NB4 (cell line): Measurements from ENCODE around the gene ZFYVE28.
"Not testable (repeated sequence)": the region's sequence is repeated elsewhere in the genome, so short reads cannot be mapped to it uniquely, and the experiment has no call there.

ENCODE experiments used
- DNase-seq: peaks from one replicate; pipeline ENCODE4 v3.0.0; 2010; ENCODE audit warnings: low read depth
- H3K4me3 ChIP-seq: one replicate; pipeline ENCODE4 v1.5.1; 2011; ENCODE audit warnings: mild to moderate bottlenecking, low read depth, low read length, moderate library complexity
- MYC ChIP-seq: IDR thresholded peaks from 2 replicates; pipeline ENCODE4 v1.6.1; 2011; ENCODE audit warnings: low read depth, low read length
- POLR2A ChIP-seq: IDR thresholded peaks from 2 replicates; pipeline ENCODE4 v1.6.1; 2011; ENCODE audit warnings: mild to moderate bottlenecking; ENCODE audit not compliant: insufficient read length; ENCODE audit errors: extremely low read depth
- TF ChIP-seq, protein P1 (sequence below): IDR thresholded peaks from 2 replicates; pipeline ENCODE4 v1.6.1; 2011; ENCODE audit warnings: low read depth, low read length
- TF ChIP-seq, protein P2 (sequence below): IDR thresholded peaks from one replicate; pipeline ENCODE4 v1.5.1; 2012; ENCODE audit warnings: low read depth, low read length

The ZFYVE28 gene

DNA sequence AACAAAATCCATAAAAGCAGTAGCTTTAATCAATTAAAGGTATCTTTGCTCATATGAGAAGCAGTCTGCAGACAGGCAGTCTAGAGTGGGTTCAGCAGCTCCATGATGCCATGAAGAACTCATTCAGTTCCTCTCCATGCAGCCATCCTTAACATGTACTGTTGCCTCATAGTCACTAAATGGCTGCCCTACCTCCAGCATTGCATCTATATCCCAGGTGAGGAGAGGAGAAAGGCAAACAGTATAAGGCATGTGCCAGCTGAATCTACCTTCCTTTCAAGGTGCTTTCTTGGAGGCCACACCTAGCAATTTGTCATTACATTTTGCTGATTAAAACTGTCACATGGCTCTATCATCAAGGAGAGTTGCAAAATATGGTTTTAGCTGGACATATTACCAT, 13.6 kb upstream of the ZFYVE28 start:
- no peak for DNase-seq
- no peak overlapping the region for H3K4me3 ChIP-seq
- TF ChIP-seq POLR2A: no peak
- TF ChIP-seq, protein P1, sequence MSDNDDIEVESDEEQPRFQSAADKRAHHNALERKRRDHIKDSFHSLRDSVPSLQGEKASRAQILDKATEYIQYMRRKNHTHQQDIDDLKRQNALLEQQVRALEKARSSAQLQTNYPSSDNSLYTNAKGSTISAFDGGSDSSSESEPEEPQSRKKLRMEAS: no peak
- TF ChIP-seq, protein P2, sequence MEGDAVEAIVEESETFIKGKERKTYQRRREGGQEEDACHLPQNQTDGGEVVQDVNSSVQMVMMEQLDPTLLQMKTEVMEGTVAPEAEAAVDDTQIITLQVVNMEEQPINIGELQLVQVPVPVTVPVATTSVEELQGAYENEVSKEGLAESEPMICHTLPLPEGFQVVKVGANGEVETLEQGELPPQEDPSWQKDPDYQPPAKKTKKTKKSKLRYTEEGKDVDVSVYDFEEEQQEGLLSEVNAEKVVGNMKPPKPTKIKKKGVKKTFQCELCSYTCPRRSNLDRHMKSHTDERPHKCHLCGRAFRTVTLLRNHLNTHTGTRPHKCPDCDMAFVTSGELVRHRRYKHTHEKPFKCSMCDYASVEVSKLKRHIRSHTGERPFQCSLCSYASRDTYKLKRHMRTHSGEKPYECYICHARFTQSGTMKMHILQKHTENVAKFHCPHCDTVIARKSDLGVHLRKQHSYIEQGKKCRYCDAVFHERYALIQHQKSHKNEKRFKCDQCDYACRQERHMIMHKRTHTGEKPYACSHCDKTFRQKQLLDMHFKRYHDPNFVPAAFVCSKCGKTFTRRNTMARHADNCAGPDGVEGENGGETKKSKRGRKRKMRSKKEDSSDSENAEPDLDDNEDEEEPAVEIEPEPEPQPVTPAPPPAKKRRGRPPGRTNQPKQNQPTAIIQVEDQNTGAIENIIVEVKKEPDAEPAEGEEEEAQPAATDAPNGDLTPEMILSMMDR: no peak
- no peak for TF ChIP-seq MYC

DNA sequence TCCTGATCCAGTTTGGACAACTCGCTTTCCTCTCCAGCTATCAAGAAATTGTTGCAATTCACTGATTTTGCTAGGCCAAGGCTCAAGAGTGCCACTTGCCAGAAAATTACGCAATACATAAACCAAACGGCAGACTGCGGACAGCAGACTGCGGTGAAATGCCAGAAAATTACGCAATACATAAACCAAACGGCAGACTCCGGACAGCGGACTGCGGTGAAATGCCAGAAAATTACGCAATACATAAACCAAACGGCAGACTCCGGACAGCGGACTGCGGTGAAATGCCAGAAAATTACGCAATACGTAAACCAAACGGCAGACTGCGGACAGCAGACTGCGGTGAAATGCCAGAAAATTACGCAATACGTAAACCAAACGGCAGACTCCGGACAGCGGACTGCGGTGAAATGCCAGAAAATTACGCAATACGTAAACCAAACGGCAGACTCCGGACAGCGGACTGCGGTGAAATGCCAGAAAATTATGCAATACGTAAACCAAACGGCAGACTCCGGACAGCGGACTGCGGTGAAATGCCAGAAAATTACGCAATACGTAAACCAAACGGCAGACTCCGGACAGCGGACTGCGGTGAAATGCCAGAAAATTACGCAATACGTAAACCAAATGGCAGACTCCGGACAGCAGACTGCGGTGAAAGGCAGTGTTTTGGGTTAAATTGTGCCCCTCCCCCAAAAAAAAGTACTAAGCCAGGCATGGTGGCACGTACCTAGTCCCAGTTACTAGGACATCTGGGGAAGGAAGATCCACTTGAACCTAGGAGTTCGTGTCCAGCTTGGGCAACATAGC, 11.7 kb upstream of the ZFYVE28 start:
- not testable (repeated sequence) for H3K4me3 ChIP-seq

DNA sequence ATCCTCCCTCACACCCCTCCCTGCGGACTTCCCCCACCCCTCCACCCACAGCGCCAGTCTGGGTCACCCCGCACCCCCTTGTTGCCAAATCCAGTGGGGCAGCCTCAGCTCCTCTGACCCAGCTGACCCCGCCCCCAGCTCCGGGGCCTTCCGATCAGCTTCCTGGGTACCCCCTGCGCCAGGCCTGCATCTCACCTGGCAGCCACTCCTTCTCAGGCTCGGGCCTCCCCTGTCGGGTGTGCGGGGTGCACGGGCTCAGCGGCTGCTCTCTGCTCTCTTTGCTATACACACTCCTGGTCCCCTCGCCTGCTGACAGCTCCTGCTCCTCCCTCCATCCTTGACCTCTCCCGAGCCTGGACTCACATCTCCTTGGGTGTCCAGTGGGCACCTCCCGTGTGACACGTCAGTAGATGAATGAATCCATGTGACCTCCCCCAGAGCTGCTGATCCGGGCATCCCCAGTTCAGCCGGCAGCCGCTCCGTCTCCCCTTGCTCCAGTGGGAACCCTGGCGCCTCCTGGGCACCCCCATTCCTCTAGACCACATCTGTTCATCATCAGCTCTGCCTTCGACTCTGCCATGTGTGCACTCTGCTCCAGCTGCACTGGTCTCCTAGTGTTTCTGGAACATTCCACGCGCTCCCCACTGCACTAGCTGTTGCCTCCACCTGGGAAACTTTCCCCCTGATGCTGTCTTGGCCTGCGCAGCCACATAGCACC, 10.2 kb upstream of the ZFYVE28 start:
- no peak overlapping the region for H3K4me3 ChIP-seq
- DNase-seq: no peak
- TF ChIP-seq POLR2A: no peak
- TF ChIP-seq MYC: no peak
- TF ChIP-seq, protein P1: no peak
- TF ChIP-seq, protein P2: no peak

More for the DNA sequence above, 11.7 kb upstream of the ZFYVE28 start:
- peak; percentile 75 for DNase-seq

DNA sequence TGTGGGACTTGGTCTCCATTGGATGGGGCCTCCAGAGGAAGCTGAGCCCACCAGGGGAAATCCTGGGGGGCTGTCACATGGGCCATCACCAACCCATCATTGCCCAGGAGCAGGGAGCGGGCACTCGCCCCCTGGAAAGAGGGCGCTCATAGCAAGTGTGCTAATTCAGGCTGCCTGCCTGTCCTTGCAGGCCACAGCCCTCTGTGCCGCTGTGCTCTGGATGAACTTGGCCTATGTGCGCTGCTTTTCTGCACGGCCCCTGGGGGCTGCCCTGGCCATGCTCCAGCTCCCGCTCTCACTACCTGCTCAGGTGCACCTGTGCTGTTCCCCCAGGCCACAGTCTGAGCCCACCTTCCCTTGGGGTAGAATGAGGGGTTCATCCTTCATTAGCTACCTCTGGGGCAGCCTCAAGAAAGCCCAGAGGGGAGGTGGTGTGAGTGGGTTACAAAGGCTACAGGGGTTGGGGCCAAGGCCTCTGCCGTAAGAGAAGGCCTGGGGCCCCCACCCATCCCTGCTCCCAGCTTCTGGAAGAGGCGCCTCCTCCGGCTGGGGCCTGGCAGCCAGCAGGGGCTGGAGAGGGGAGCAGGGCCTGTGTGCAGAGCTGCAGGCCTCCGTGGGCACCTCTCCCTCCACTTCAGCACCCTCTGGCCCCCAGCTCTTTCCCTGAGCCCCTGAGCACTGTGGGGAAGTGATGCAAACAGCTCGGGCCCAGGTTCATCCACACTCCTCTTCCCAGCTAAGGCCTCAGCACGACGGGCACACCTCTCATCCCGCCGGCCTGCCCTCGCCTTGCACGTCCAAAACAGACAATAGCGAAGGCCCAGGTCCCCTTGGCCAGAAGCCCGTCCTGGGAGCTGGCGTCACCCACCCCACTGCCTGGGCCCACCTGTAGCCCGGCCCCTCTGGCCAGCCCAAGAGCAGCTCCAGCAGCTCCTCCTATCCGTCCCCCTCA, 9.2 kb upstream of the ZFYVE28 start:
- H3K4me3 ChIP-seq: no peak overlapping the region
- DNase-seq: no peak
- TF ChIP-seq, protein P2: no peak
- TF ChIP-seq, protein P1: no peak
- TF ChIP-seq MYC (no peak), POLR2A (no peak)

DNA sequence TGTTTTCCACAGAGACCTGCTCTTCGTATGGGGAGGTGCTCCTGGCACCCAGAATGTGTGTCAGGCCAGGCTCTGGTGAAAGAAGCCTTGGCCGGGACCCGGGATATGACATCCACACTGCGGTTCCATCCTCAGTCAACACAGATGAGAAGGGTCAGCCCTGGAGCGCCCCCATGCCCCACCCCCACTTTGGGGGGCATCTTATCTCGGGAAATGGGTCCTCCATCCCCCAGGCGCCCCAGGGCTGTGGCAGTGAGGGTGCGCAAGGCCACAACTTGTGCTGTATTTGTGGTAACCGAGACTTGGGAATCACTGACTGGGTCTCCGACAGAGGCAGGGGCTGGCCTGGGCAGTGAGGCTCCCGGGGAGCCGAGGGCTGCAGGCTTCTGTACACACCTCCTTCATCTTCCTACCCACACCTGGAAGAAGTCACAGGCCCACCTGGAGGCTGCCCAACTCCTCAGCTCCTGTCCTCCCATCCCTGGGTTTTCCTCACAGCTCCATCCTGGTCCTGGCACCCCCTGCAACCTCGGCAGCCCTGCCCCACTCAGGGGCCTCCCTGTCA, 8.3 kb upstream of the ZFYVE28 start:
- no peak for DNase-seq
- H3K4me3 ChIP-seq: no peak overlapping the region
- TF ChIP-seq POLR2A: no peak
- TF ChIP-seq, protein P2: no peak
- TF ChIP-seq MYC: no peak
- TF ChIP-seq, protein P1: no peak
